Nephron (organoid): ENCODE measurements around the gene UCK1.

Experiments used
- H3K27ac Mint-ChIP-seq, 3 experiments: 2 replicates each; pipeline ENCODE4 v1.8.0; 2020; ENCODE audit warnings: mixed read lengths in 3 of 3, mild to moderate bottlenecking in 2 of 3, moderate library complexity in 1 of 3
- H3K27me3 Mint-ChIP-seq: 2 replicates; pipeline ENCODE4 v1.8.0; 2021; ENCODE audit warnings: low read depth, mild to moderate bottlenecking, moderate library complexity, mixed read lengths
- H3K36me3 Mint-ChIP-seq: 2 replicates; pipeline ENCODE4 v1.8.0; 2020; ENCODE audit warnings: low read depth, mixed read lengths
- H3K4me1 Mint-ChIP-seq: 2 replicates; pipeline ENCODE4 v1.8.0; 2020; ENCODE audit warnings: mixed read lengths
- H3K4me3 Mint-ChIP-seq, 3 experiments: 2 replicates each; pipeline ENCODE4 v1.8.0; 2020; ENCODE audit warnings: mild to moderate bottlenecking in 3 of 3, mixed read lengths in 3 of 3, moderate library complexity in 2 of 3
- H3K9me3 Mint-ChIP-seq: 2 replicates; pipeline ENCODE4 v1.8.0; 2020; ENCODE audit warnings: mixed read lengths
- CTCF ChIP-seq, 3 experiments: fragments of 200-600 bp; sonication (generic); IDR thresholded peaks; one replicate each; pipeline ENCODE4 v1.5.0; 2021; ENCODE audit warnings: antibody characterized with exemption in 3 of 3; ENCODE audit not compliant: unreplicated experiment in 3 of 3

UCK1 gene

DNA sequence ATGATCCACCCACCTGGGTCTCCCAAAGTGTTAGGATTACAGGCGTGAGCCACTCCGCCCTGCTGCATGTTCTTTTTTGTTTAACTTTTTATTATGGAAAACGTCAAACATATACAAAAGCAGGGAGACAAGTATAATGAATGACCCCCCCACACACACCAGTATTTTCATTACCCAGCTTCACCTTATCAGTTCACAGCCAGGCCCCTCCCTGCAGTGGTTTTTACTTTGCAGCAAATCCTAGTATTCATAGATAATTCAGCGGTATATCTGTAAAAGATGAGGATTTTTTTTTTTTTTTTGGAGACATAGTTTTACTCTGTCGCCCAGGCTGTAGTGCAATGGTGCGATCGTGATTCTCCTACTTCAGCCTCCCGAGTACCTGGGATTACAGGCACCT, 26.1 kb downstream of the UCK1 start:
- peaks cover 36% of the 10 kb centered on the region for H3K36me3 Mint-ChIP-seq
- H3K27ac Mint-ChIP-seq, result no peak overlapping the region
- peaks cover 13% of the 10 kb centered on the region for H3K4me1 Mint-ChIP-seq
- no peaks in the 10 kb centered on the region for H3K9me3 Mint-ChIP-seq
- H3K27me3 Mint-ChIP-seq, result no peaks in the 10 kb centered on the region
- peak overlapping the region; percentile 90 to 93 (median 93) for H3K4me3 Mint-ChIP-seq
- no peak for TF ChIP-seq CTCF (IDR thresholded peaks at IDR 0.05; ENCODE audit: unreplicated experiment in 3 of 3)

DNA sequence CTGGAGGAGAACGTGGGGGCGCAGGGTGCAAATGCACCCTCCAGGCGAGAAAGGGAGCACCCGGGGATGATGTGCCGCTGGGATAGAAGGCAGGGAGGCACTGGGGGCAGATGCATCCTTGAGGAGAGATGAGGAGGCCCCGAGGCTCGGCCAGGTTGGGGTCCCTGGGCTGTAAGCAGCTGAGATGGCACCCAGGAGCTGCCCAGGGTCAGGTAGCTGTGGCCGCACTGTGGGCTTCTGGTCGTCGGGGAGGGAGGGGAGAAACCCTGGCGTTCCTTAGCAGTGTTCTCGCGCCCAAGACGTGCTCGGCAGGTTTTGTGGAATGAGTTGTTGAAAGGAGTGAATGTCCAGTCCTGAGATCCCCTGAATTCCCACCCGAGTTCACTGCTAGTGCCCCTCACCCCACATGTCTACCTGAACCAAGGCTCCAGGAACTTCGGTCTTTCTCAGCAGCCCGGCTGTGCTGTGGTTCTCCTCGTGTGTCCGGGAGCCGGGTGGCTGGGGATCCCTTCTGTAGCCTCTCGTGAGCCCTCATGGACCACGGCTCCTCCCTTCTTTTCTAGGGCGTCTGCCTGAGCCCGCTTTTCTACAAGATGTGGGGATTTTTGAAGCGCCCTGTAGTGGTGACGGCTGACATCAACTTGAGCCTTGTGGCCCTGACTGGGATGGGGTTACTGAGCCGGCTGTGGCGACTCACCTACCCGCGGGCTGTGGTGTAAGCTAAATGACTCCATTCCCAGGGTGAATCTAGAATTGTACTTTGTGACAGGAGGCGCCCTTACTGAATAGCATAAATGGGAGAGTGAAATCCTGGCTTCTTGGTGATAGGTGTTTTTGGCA, 27.2 kb downstream of the UCK1 start:
- no peak for TF ChIP-seq CTCF (IDR thresholded peaks at IDR 0.05; ENCODE audit: unreplicated experiment in 3 of 3)
- H3K4me1 Mint-ChIP-seq, result peaks cover 13% of the 10 kb centered on the region
- peak overlapping the region in 2 of 3 experiments; percentile 57 to 62 for H3K27ac Mint-ChIP-seq
- no peaks in the 10 kb centered on the region for H3K9me3 Mint-ChIP-seq
- H3K27me3 Mint-ChIP-seq, result no peaks in the 10 kb centered on the region
- peaks cover 40% of the 10 kb centered on the region for H3K36me3 Mint-ChIP-seq
- peak overlapping the region; percentile 90 to 93 (median 93) for H3K4me3 Mint-ChIP-seq

GRCh38 chr9:131502781-131503625, 28.1 kb downstream of the UCK1 start, which contains the start of gene POMT1:
Gene POMT1 (plus strand): TSS chr9:131502918. CDS start chr9:131504219, 1,301 bp downstream.
- TF ChIP-seq CTCF (IDR thresholded peaks at IDR 0.05; ENCODE audit: unreplicated experiment in 3 of 3), result no peak
- no peaks in the 10 kb centered on the region for H3K9me3 Mint-ChIP-seq
- no peaks in the 10 kb centered on the region for H3K27me3 Mint-ChIP-seq
- H3K36me3 Mint-ChIP-seq, result peaks cover 42% of the 10 kb centered on the region
- peak within 1 kb of the TSS; percentile 90 to 93 (median 93) for H3K4me3 Mint-ChIP-seq
- peak within 1 kb of the TSS; percentile 44 to 79 (median 57) for H3K27ac Mint-ChIP-seq
- peaks cover 13% of the 10 kb centered on the region for H3K4me1 Mint-ChIP-seq

- H3K27ac Mint-ChIP-seq, result peak overlapping the region; percentile 37 to 68 (median 49)
- peak overlapping the region; percentile 81 to 90 (median 89) for H3K4me3 Mint-ChIP-seq
- TF ChIP-seq CTCF (IDR thresholded peaks at IDR 0.05; ENCODE audit: unreplicated experiment in 3 of 3), result no peak
- peaks cover 13% of the 10 kb centered on the region for H3K4me1 Mint-ChIP-seq
- no peaks in the 10 kb centered on the region for H3K27me3 Mint-ChIP-seq
- no peaks in the 10 kb centered on the region for H3K9me3 Mint-ChIP-seq
- peaks cover 45% of the 10 kb centered on the region for H3K36me3 Mint-ChIP-seq
These were observed 30.0 kb downstream of the UCK1 start for GRCh38 chr9:131500939-131501541.

- no peaks in the 10 kb centered on the region for H3K27me3 Mint-ChIP-seq
- H3K4me1 Mint-ChIP-seq, result peaks cover 13% of the 10 kb centered on the region
- H3K9me3 Mint-ChIP-seq, result no peaks in the 10 kb centered on the region
- peaks cover 48% of the 10 kb centered on the region for H3K36me3 Mint-ChIP-seq
- H3K4me3 Mint-ChIP-seq, result peak overlapping the region; percentile 61 to 81 (median 72)
- TF ChIP-seq CTCF (IDR thresholded peaks at IDR 0.05; ENCODE audit: unreplicated experiment in 3 of 3), result no peak
- H3K27ac Mint-ChIP-seq, result peak overlapping the region in 1 of 3 experiments; percentile 17
These were observed 30.7 kb downstream of the UCK1 start for GRCh38 chr9:131500377-131500776.
